ENCODE data around the gene RGR.

RGR gene

GRCh38 chr10:84298057-84298456 is 53.2 kb downstream of the RGR start:
- TF ChIP-seq TAF1 (IDR thresholded peaks at IDR 0.05; ENCODE audit: borderline replicate concordance, insufficient read depth, low read length) (no peak), SIN3A (IDR thresholded peaks at IDR 0.05; ENCODE audit: borderline replicate concordance, insufficient read depth, low read length) (no peak), REST (IDR thresholded peaks at IDR 0.05; ENCODE audit: insufficient read depth in 1 of 2, low read depth in 2 of 2, low read length in 2 of 2) (no peak), FOXP2 (optimal IDR thresholded peaks at IDR 0.05; ENCODE audit: borderline replicate concordance, extremely low read depth, extremely low read length, insufficient read depth) (no peak), POLR2AphosphoS5 (IDR thresholded peaks at IDR 0.05; ENCODE audit: low read depth, low read length) (no peak)

GRCh38 chr10:84302223-84302622 is 57.4 kb downstream of the RGR start:
- TF ChIP-seq REST (IDR thresholded peaks at IDR 0.05; ENCODE audit: insufficient read depth in 1 of 2, low read depth in 2 of 2, low read length in 2 of 2) (no peak), FOXP2 (optimal IDR thresholded peaks at IDR 0.05; ENCODE audit: borderline replicate concordance, extremely low read depth, extremely low read length, insufficient read depth) (no peak), POLR2AphosphoS5 (IDR thresholded peaks at IDR 0.05; ENCODE audit: low read depth, low read length) (no peak), SIN3A (IDR thresholded peaks at IDR 0.05; ENCODE audit: borderline replicate concordance, insufficient read depth, low read length) (no peak), TAF1 (IDR thresholded peaks at IDR 0.05; ENCODE audit: borderline replicate concordance, insufficient read depth, low read length) (no peak)

- TF ChIP-seq FOXP2 (optimal IDR thresholded peaks at IDR 0.05; ENCODE audit: borderline replicate concordance, extremely low read depth, extremely low read length, insufficient read depth) (no peak), SIN3A (IDR thresholded peaks at IDR 0.05; ENCODE audit: borderline replicate concordance, insufficient read depth, low read length) (no peak), TAF1 (IDR thresholded peaks at IDR 0.05; ENCODE audit: borderline replicate concordance, insufficient read depth, low read length) (no peak), POLR2AphosphoS5 (IDR thresholded peaks at IDR 0.05; ENCODE audit: low read depth, low read length) (no peak), REST (IDR thresholded peaks at IDR 0.05; ENCODE audit: insufficient read depth in 1 of 2, low read depth in 2 of 2, low read length in 2 of 2) (no peak)
Measured at GRCh38 chr10:84306751-84307384, 62.0 kb downstream of the RGR start.

- no peak for TF ChIP-seq FOXP2 (optimal IDR thresholded peaks at IDR 0.05; ENCODE audit: borderline replicate concordance, extremely low read depth, extremely low read length, insufficient read depth)
- TF ChIP-seq POLR2AphosphoS5 (IDR thresholded peaks at IDR 0.05; ENCODE audit: low read depth, low read length) = no peak
- no peak for TF ChIP-seq REST (IDR thresholded peaks at IDR 0.05; ENCODE audit: insufficient read depth in 1 of 2, low read depth in 2 of 2, low read length in 2 of 2)
- no peak for TF ChIP-seq TAF1 (IDR thresholded peaks at IDR 0.05; ENCODE audit: borderline replicate concordance, insufficient read depth, low read length)
- no peak for TF ChIP-seq SIN3A (IDR thresholded peaks at IDR 0.05; ENCODE audit: borderline replicate concordance, insufficient read depth, low read length)
Measured at GRCh38 chr10:84308021-84308420, 63.2 kb downstream of the RGR start.

Data from PFSK-1 (cell line).